Caco-2 (cell line): Measurements from ENCODE around the gene FAM110A. TPM values are rescaled to one million over a fixed set of nuclear protein-coding genes. Genes with fewer than 3 reads are reported as not detected.
"Not testable (repeated sequence)": the region's sequence is repeated elsewhere in the genome, so short reads cannot be mapped to it uniquely, and the experiment has no call there.

Experiments used
- BruUV-seq: library from RNA; stranded (reverse); fragments of 400-500 nt; replicated peaks from 2 replicates; lab custom pipeline; 2021; lab: Mats Ljungman, UMichigan
- CTCF ChIA-PET: fragments of 300-600 bp; sonication (Branson Sonifier 250); formaldehyde crosslinking; loops from one replicate; lab custom pipeline; 2022; ENCODE audit warnings: antibody characterized with exemption; lab: Charles Lee
- POLR2A ChIA-PET: fragments of 300-600 bp; sonication (Branson Sonifier 250); formaldehyde crosslinking; loops from one replicate; lab custom pipeline; 2022; ENCODE audit warnings: antibody characterized with exemption; lab: Charles Lee
- DNase-seq, 2 experiments: peaks; one replicate each; pipeline versions ENCODE4 v3.0.0 to v3.0.0-alpha.2; 2020 to 2022
- H3K27me3 ChIP-seq: replicated peaks from 2 replicates; pipeline ENCODE4 v1.6.0; 2011; ENCODE audit warnings: low read length; ENCODE audit not compliant: control insufficient read depth, insufficient read depth
- H3K36me3 ChIP-seq: 2 replicates; pipeline ENCODE4 v1.5.1; 2011; ENCODE audit warnings: low read length; ENCODE audit not compliant: control insufficient read depth, insufficient read depth
- H3K4me1 ChIP-seq: fragments of 250-450 bp; sonication (Bioruptor Pico); 2 replicates; pipeline ENCODE4 v1.5.1; 2020; ENCODE audit warnings: mild to moderate bottlenecking
- H3K4me3 ChIP-seq: 2 replicates; pipeline ENCODE4 v1.5.1; 2011; ENCODE audit warnings: low read depth, mild to moderate bottlenecking, control low read depth, low read length
- H3K9me3 ChIP-seq: fragments of 250-450 bp; sonication (Bioruptor Pico); 2 replicates; pipeline ENCODE4 v1.5.1; 2020; ENCODE audit warnings: mild to moderate bottlenecking, moderate library complexity
- H3K27ac Mint-ChIP-seq: one replicate; pipeline ENCODE4 v1.8.0; 2022; ENCODE audit warnings: mixed read lengths; ENCODE audit not compliant: unreplicated experiment
- H3K27me3 Mint-ChIP-seq: one replicate; pipeline ENCODE4 v1.8.0; 2022; ENCODE audit warnings: mixed read lengths; ENCODE audit not compliant: insufficient read depth, unreplicated experiment
- H3K36me3 Mint-ChIP-seq: one replicate; pipeline ENCODE4 v1.8.0; 2022; ENCODE audit warnings: mild to moderate bottlenecking, mixed read lengths; ENCODE audit not compliant: insufficient read depth, unreplicated experiment
- H3K4me1 Mint-ChIP-seq: one replicate; pipeline ENCODE4 v1.8.0; 2022; ENCODE audit warnings: low read depth, mixed read lengths; ENCODE audit not compliant: unreplicated experiment
- H3K4me3 Mint-ChIP-seq: one replicate; pipeline ENCODE4 v1.8.0; 2022; ENCODE audit warnings: mild to moderate bottlenecking, moderate library complexity, mixed read lengths; ENCODE audit not compliant: unreplicated experiment
- H3K9me3 Mint-ChIP-seq: one replicate; pipeline ENCODE4 v1.8.0; 2022; ENCODE audit warnings: mixed read lengths; ENCODE audit not compliant: unreplicated experiment
- CTCF ChIP-seq, 2 experiments: fragments of 200-600 bp in 1 of 2; IDR thresholded peaks; 1 replicate in 1 of 2; 2 replicates in 1 of 2; pipeline versions ENCODE4 v1.5.1 to v1.8.0; 2011 to 2022; ENCODE audit warnings: antibody characterized with exemption in 1 of 2, control low read depth in 1 of 2, inconsistent platforms in 1 of 2, low read depth in 1 of 2, low read length in 1 of 2, mild to moderate bottlenecking in 1 of 2, moderate library complexity in 1 of 2; ENCODE audit not compliant: insufficient read depth in 1 of 2, severe bottlenecking in 1 of 2, unreplicated experiment in 1 of 2
- intact Hi-C: fragments of 100-400 bp; cut with micrococcal nuclease; formaldehyde crosslinking; loops from one replicate; pipeline ENCODE4 v1.10.0; 2022; ENCODE audit not compliant: unreplicated experiment
- total RNA-seq: library from RNA; stranded (reverse); gene quantifications from 2 replicates; pipeline ENCODE4 v1.2.3, GENCODE V29; 2022

FAM110A gene
- total RNA-seq, 1 experiment from 2014 or later: 18.4 TPM

- no peaks in the 10 kb centered on the region for H3K36me3 Mint-ChIP-seq
- ChIA-PET CTCF (interaction anchor here (1.0 kb wide), 1 partner anchor 90 kb away, joined by 3 read pairs; the partner anchor contains the start of gene ANGPT4), POLR2A (no interaction called here)
- H3K4me1 Mint-ChIP-seq: peaks cover 7% of the 10 kb centered on the region
- Histone ChIP-seq H3K4me3 (no peak overlapping the region), H3K36me3 (no peaks in the 10 kb centered on the region), H3K9me3 (no peaks in the 10 kb centered on the region), H3K4me1 (peaks cover 26% of the 10 kb centered on the region), H3K27me3 (no peaks in the 10 kb centered on the region)
- H3K27me3 Mint-ChIP-seq: no peaks in the 10 kb centered on the region
- H3K27ac Mint-ChIP-seq: no peak overlapping the region
- DNase-seq: no peak
- intact Hi-C loops: no loop called here
- H3K9me3 Mint-ChIP-seq: no peaks in the 10 kb centered on the region
- no peak for TF ChIP-seq CTCF (IDR thresholded peaks at IDR 0.05; ENCODE audit: insufficient read depth in 1 of 2, low read depth in 1 of 2, low read length in 1 of 2, severe bottlenecking in 1 of 2, unreplicated experiment in 1 of 2)
- no peak overlapping the region for H3K4me3 Mint-ChIP-seq
- BruUV-seq: no TSS peak
These were observed 7.6 kb upstream of the FAM110A start for GRCh38 chr20:825710-826421.

DNA sequence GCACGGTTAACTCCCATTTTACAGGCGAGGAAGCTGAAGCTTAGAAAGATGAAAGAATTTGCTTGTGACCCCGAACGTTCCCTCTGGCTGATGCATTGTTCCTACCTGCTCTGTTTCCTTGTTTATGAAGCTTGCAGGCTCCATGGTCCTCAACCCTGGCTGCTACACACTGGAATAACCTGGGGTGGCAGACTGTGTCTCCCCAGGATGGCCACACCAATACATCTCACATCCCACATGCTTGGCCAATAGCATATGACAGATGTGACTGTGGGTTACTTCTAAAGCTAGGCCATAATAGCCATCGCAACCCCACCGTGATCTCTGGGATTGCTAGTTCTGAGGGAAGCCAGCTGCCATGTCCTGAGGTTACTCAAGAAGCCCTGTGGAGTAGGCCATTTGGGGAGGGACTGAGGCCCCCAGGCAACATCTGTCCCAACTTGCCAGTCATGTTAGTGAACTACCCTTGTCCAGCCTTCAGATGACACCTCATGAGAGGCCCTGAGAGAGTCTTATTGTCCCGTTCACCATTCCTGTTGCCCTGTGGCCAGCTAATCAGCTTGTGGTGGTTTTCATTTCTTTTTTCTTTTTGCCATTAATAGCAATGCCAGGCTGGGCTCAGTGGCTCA is 6.7 kb upstream of the FAM110A start:
- no peak for TF ChIP-seq CTCF (IDR thresholded peaks at IDR 0.05; ENCODE audit: insufficient read depth in 1 of 2, low read depth in 1 of 2, low read length in 1 of 2, severe bottlenecking in 1 of 2, unreplicated experiment in 1 of 2)
- no peaks in the 10 kb centered on the region for H3K27me3 Mint-ChIP-seq
- ChIA-PET CTCF (interaction anchor here (0.6 to 1.0 kb wide), 2 partner anchors 38 to 90 kb away, joined by 3 to 4 read pairs; partner anchors contain the start of gene ANGPT4), POLR2A (no interaction called here)
- no peaks in the 10 kb centered on the region for H3K9me3 Mint-ChIP-seq
- H3K36me3 Mint-ChIP-seq: no peaks in the 10 kb centered on the region
- DNase-seq: no peak
- no peak overlapping the region for H3K4me3 Mint-ChIP-seq
- intact Hi-C loops: no loop called here
- Histone ChIP-seq H3K4me1 (peaks cover 26% of the 10 kb centered on the region), H3K9me3 (no peaks in the 10 kb centered on the region), H3K27me3 (no peaks in the 10 kb centered on the region), H3K36me3 (no peaks in the 10 kb centered on the region), H3K4me3 (no peak overlapping the region)
- no TSS peak for BruUV-seq
- H3K4me1 Mint-ChIP-seq: peaks cover 7% of the 10 kb centered on the region
- H3K27ac Mint-ChIP-seq: no peak overlapping the region

GRCh38 chr20:827981-828380 is 5.5 kb upstream of the FAM110A start:
- H3K4me1 Mint-ChIP-seq, H3K9me3 Mint-ChIP-seq, CTCF ChIA-PET, H3K36me3 Mint-ChIP-seq, POLR2A ChIA-PET, H3K9me3 ChIP-seq, intact Hi-C loops, H3K4me3 ChIP-seq, BruUV-seq, H3K36me3 ChIP-seq, H3K27ac Mint-ChIP-seq, H3K27me3 ChIP-seq, H3K4me3 Mint-ChIP-seq, H3K27me3 Mint-ChIP-seq: not testable (repeated sequence)
- peak in 1 of 2 experiments; percentile 3 for DNase-seq
- H3K4me1 ChIP-seq: peaks cover 22% of the 10 kb centered on the region
